ENCODE data around the gene TBC1D3G. TPM values are rescaled to one million over a fixed set of nuclear protein-coding genes. Genes with fewer than 3 reads are reported as not detected.
"Not testable (repeated sequence)": the region's sequence is repeated elsewhere in the genome, so short reads cannot be mapped to it uniquely, and the experiment has no call there.

Gene TBC1D3G
- total and polyA plus RNA-seq, 2 of the 8 experiments (the other 6 are each of a cell fraction or from before 2014, with no cell fraction given) = 0.18 TPM; not detected in 1

DNA sequence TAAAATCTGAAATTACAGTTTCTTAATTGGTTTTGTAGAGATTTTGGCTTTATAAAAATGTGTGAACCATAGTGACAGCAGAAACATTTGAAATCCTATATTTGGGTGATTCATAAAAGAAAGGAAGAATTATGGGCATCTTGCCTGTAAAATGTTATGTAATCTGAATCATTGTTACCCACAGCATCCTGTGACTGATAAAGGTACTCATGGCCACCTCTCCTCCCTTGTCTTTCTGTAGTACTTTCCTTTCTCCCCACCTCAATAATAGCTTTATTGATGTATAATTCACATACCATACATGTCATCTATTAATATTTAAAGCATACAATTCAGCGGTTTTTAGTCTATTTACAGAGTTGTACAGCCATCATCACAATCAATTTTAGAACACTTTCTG is 28.5 kb upstream of the TBC1D3G start:
- H3K56ac ChIP-seq (replicated peaks; ENCODE audit: insufficient read length, low read depth, low read length); CTCF ChIA-PET (ENCODE audit: partially characterized antibody); H3K4me2 ChIP-seq (ENCODE audit: insufficient read depth in 1 of 2, low read depth in 2 of 2, low read length in 2 of 2); H4K5ac ChIP-seq (ENCODE audit: insufficient read length, low read depth, low read length); H3K36me3 ChIP-seq (ENCODE audit: control insufficient read depth in 2 of 4, insufficient read depth in 4 of 4, low read length in 3 of 4); H3K79me1 ChIP-seq (ENCODE audit: low read depth, low read length); H2AK5ac ChIP-seq (ENCODE audit: low read depth, low read length); H3K14ac ChIP-seq (ENCODE audit: insufficient read length); H2BK120ac ChIP-seq (replicated peaks; ENCODE audit: low read depth, low read length); H4K20me1 ChIP-seq (replicated peaks in 1 of 2; ENCODE audit: control insufficient read depth in 1 of 2, insufficient read depth in 2 of 2, low read length in 2 of 2); H3K79me2 ChIP-seq (ENCODE audit: control insufficient read depth in 1 of 2, insufficient read depth in 2 of 2, low read length in 2 of 2); H3K18ac ChIP-seq (ENCODE audit: extremely low read depth, low read length); DNase-seq (ENCODE audit: low read depth in 1 of 2, low spot score in 2 of 2); H3K23me2 ChIP-seq (ENCODE audit: low read depth, low read length); H2BK12ac ChIP-seq (ENCODE audit: low read depth, low read length); H2BK15ac ChIP-seq (ENCODE audit: low read length); H3K23ac ChIP-seq (ENCODE audit: insufficient read length); H3K27ac ChIP-seq (ENCODE audit: low read depth, low read length); H3K9ac ChIP-seq (replicated peaks in 1 of 4; ENCODE audit: extremely low read depth in 1 of 4, low read depth in 3 of 4, low read length in 3 of 4); H3K27me3 ChIP-seq (replicated peaks in 1 of 4; ENCODE audit: control insufficient read depth in 3 of 4, extremely low read depth in 1 of 4, insufficient read depth in 3 of 4, low read length in 3 of 4); H4K8ac ChIP-seq (ENCODE audit: extremely low read depth, insufficient read depth, low read length); H2BK5ac ChIP-seq (ENCODE audit: low read depth, low read length); H3K4me3 ChIP-seq (ENCODE audit: extremely low read depth in 1 of 4, insufficient read depth in 2 of 4, low read depth in 3 of 4, low read length in 4 of 4); H3K4me1 ChIP-seq (replicated peaks in 1 of 4; ENCODE audit: control insufficient read depth in 3 of 4, insufficient read depth in 4 of 4, low read length in 3 of 4); H3K9me3 ChIP-seq (ENCODE audit: insufficient read depth in 2 of 2, low read depth in 1 of 2, low read length in 1 of 2); FAIRE-seq; POLR2A ChIA-PET (ENCODE audit: partially characterized antibody); H2AFZ ChIP-seq (ENCODE audit: low read length); H3K4ac ChIP-seq (replicated peaks; ENCODE audit: insufficient read length, low read depth, low read length); H4K91ac ChIP-seq (replicated peaks; ENCODE audit: insufficient read length, low read length); H2BK20ac ChIP-seq (ENCODE audit: low read length): not testable (repeated sequence)
- no CpG with 5 or more reads among the region's 1 CpG for WGBS, 2 experiments (ENCODE audit: extremely low coverage in 1 of 2, insufficient coverage in 1 of 2, insufficient read length in 1 of 2, insufficient replicate concordance in 2 of 2, low coverage in 1 of 2, low lambda C conversion rate in 2 of 2, missing lambda C conversion rate in 1 of 2)

DNA sequence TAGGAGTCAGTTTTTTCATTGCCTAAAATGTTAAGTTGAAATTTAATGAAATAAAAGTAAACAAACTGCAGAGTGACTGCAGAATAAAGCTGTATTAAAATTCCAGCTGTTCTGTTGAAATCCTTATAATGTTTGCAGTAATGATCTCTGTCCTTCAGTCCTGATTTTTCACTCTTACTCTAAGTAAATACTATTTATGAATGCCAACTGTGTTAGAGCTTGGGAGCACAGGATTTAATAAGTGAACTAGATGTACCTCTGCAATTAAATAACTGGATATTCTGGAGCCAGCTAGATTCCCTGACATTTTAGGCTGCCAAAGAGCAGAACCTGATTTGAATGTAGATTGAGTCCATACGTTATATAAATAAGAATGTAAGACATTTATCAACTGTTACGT is 7.9 kb upstream of the TBC1D3G start:
- H3K23ac ChIP-seq (ENCODE audit: insufficient read length); H2BK120ac ChIP-seq (replicated peaks; ENCODE audit: low read depth, low read length); H4K5ac ChIP-seq (ENCODE audit: insufficient read length, low read depth, low read length); H3K27ac ChIP-seq (ENCODE audit: low read depth, low read length); H3K79me2 ChIP-seq (ENCODE audit: control insufficient read depth in 1 of 2, insufficient read depth in 2 of 2, low read length in 2 of 2); H3K79me1 ChIP-seq (ENCODE audit: low read depth, low read length); H3K14ac ChIP-seq (ENCODE audit: insufficient read length); H4K20me1 ChIP-seq (replicated peaks in 1 of 2; ENCODE audit: control insufficient read depth in 1 of 2, insufficient read depth in 2 of 2, low read length in 2 of 2); H3K27me3 ChIP-seq (replicated peaks in 1 of 4; ENCODE audit: control insufficient read depth in 3 of 4, extremely low read depth in 1 of 4, insufficient read depth in 3 of 4, low read length in 3 of 4); H3K23me2 ChIP-seq (ENCODE audit: low read depth, low read length); H3K4me2 ChIP-seq (ENCODE audit: insufficient read depth in 1 of 2, low read depth in 2 of 2, low read length in 2 of 2); H3K4me3 ChIP-seq (ENCODE audit: extremely low read depth in 1 of 4, insufficient read depth in 2 of 4, low read depth in 3 of 4, low read length in 4 of 4); H3K18ac ChIP-seq (ENCODE audit: extremely low read depth, low read length); H4K91ac ChIP-seq (replicated peaks; ENCODE audit: insufficient read length, low read length); H2AK5ac ChIP-seq (ENCODE audit: low read depth, low read length); H2BK12ac ChIP-seq (ENCODE audit: low read depth, low read length); H3K9me3 ChIP-seq (ENCODE audit: insufficient read depth in 2 of 2, low read depth in 1 of 2, low read length in 1 of 2); H3K36me3 ChIP-seq (ENCODE audit: control insufficient read depth in 2 of 4, insufficient read depth in 4 of 4, low read length in 3 of 4); H3K4ac ChIP-seq (replicated peaks; ENCODE audit: insufficient read length, low read depth, low read length); H3K56ac ChIP-seq (replicated peaks; ENCODE audit: insufficient read length, low read depth, low read length); H4K8ac ChIP-seq (ENCODE audit: extremely low read depth, insufficient read depth, low read length); CTCF ChIA-PET (ENCODE audit: partially characterized antibody); H2BK15ac ChIP-seq (ENCODE audit: low read length); H3K4me1 ChIP-seq (replicated peaks in 1 of 4; ENCODE audit: control insufficient read depth in 3 of 4, insufficient read depth in 4 of 4, low read length in 3 of 4); FAIRE-seq; DNase-seq (ENCODE audit: low read depth in 1 of 2, low spot score in 2 of 2); H2BK20ac ChIP-seq (ENCODE audit: low read length); POLR2A ChIA-PET (ENCODE audit: partially characterized antibody); H2BK5ac ChIP-seq (ENCODE audit: low read depth, low read length); H3K9ac ChIP-seq (replicated peaks in 1 of 4; ENCODE audit: extremely low read depth in 1 of 4, low read depth in 3 of 4, low read length in 3 of 4); H2AFZ ChIP-seq (ENCODE audit: low read length): not testable (repeated sequence)
- whole genome bisulfite sequencing, 2 experiments (ENCODE audit: extremely low coverage in 1 of 2, insufficient coverage in 1 of 2, insufficient read length in 1 of 2, insufficient replicate concordance in 2 of 2, low coverage in 1 of 2, low lambda C conversion rate in 2 of 2, missing lambda C conversion rate in 1 of 2) = no CpG with 5 or more reads among the region's 2 CpGs

Data from H1 (cell line).